Putamen (tissue), 1 donor: ENCODE measurements around the gene IRGC.

Experiments used
- DNase-seq: peaks from one replicate; pipeline ENCODE4 v3.0.0-alpha.2; 2016; ENCODE audit warnings: low spot score

Gene IRGC

GRCh38 chr19:43690890-43691289 lies 25.0 kb upstream of the IRGC start:
- DNase-seq, result no peak

DNA sequence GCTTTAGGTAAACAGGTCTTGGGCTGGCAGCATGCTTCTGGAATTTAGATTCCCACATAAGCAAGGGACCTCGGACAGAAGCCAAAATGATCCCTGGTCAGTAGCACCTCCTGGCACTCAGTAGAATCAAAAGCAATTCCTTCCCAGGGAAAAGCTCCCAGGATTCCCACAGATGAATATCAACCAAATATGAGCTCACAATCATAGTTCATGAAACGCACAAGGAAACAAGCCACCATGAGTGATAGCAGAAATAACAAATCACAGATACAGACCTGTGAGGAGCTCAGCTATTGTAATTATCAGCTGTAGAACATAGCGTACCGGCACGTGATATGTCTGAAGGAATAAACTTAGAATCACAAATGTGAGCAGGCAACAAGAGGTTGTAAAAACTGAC lies 24.1 kb upstream of the IRGC start:
- DNase-seq, result no peak

- DNase-seq, result no peak
Measured at GRCh38 chr19:43692385-43692784, 23.5 kb upstream of the IRGC start.

GRCh38 chr19:43692877-43693276 lies 23.0 kb upstream of the IRGC start:
- DNase-seq, result no peak

DNA sequence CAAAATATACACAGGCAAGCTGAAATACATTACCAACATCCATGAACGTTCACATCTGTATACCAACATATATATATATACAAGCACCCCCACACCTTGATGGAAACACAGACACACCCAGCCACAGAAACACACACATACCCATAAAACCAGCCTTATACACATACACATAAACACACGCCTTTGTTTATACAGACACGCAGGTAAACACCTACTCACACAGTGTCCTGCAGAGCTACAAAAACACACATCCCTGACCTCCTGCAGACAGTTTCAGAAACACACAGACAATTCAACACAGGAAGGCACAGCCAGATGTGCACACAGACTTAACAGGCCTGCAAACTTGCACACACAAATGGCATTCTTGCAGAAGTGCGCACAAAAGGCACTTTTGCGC lies 21.3 kb upstream of the IRGC start:
- DNase-seq, result no peak

- DNase-seq, result no peak
Measured at GRCh38 chr19:43695985-43696704, 19.7 kb upstream of the IRGC start.

DNA sequence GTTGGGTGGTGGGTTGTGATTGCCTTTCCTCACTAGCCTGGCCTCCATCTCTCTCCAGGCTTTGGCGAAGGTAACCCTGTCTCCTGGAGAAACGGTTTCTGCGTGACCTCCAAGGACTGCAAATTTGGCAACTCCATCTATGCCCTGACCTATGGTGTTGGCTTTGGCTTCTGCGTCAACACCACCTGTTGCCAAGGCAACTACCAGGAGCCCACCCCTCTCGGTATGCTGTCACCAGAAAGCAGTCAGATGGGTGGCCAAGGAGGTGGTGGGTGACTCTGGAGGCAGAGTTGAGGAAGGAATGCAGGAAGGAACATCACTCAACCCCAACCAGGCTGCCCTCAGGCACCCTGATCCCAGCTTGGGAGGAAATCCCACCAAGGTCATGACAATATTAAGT lies 18.6 kb upstream of the IRGC start:
- DNase-seq, result no peak

GRCh38 chr19:43699506-43700394 lies 16.1 kb upstream of the IRGC start:
- peak; percentile 19 for DNase-seq

DNA sequence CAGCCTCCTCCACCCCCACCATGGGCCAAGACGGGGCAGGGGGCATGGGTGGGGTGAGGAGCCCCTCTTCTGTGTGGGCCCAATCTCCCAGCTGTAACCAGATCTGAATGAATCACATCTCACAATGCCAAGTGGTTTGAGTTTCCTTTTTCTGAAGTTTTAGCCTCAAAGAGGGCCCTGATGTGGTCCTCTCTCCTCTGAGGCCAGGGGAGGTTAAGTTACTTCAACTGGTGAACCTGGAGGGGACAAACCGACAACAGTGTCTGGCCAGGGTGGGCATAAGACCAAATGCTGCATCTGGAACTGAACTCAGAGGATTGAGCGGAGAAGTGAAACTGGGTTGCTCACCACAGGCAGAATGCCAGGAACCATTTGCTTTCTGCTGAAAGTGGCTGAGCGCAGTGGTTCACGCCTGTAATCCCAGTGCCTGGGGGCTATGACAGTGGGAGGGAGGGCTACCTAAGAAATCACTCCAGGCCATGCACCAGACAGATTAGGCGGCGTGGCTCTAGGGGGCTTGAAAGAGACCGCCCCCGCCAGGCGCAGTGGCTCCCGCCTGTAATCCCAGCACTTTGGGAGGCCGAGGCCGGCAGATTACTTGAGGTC lies 15.4 kb upstream of the IRGC start:
- DNase-seq, result no peak

DNA sequence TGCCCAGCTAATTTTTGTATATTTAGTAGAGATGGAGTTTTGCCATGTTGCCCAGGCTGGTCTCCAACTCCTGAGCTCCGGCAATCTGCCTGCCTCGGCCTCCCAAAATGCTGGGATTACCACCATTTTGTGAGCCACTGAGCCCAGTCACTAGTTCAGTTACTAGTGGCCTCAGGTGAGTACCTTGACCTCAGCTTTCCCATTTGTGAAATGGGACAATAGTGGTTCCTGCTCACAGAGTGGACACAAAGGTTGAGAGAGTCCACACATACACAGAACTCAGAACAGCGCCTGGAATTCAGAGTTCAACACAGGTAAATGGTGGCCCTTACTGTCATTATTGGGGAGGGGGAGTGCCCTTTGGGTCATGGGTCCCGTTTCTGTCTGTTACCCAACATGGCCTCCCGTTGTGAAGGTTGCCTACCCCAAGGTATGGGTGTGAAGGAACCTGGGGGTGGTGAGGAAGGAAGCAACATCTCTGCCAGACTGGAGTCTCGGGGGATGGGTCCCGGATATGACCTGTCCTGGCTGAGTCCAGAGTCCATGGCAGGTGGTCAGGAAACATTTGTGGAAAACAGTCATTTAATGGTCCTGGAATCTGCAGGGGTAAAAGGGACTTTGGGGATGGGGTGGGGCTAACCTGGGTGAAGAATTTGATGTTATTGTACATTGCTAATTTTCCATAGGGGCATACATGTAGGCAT lies 11.7 kb upstream of the IRGC start:
- DNase-seq, result no peak

DNA sequence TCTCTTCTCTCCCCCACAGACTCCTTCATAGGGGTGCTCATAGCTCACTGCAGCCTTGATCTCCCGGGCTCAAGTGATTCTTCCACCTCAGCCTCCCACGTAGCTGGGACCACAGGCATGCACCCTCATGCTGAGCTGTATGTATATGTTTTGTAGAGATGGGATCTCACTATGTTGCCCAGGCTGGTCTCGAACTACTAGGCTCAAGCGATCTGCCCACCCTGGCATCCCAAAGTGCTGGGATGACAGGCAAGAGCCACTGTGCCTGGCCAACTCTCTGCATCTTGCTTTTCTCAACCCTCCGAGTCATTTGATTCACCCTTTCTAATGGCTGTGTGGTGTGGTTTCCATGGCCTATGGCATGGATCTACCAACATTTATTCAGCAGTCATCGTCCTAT lies 10.1 kb upstream of the IRGC start:
- DNase-seq, result no peak

DNA sequence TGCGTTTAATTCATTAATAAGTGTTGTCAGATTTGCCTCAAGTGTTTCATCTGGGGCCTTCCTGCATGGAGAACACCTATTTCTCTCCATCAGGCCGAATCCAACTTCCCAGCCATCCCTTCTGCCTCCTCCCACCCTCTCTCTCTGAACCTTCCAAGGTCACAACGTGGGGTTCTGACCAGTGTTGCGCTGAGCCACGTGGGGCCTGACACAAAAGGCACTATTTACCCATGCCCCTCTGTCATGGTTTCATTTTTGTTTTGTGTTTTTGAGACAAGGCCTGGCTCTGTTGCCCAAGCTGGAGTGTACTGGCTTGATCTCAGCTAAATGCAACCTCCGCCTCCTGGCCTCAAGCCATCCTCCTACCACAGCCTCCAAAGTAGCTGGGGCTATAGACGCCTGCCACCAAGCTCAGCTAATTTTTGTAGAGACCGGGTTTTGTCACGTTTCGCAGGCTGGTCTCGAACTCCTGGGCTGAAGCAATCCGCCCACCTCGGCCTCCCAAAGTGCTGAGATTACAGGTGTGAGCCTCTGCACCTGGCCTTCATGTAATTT lies 8.6 kb upstream of the IRGC start:
- DNase-seq, result no peak

- no peak for DNase-seq
Measured at GRCh38 chr19:43708716-43709115, 7.2 kb upstream of the IRGC start.

DNA sequence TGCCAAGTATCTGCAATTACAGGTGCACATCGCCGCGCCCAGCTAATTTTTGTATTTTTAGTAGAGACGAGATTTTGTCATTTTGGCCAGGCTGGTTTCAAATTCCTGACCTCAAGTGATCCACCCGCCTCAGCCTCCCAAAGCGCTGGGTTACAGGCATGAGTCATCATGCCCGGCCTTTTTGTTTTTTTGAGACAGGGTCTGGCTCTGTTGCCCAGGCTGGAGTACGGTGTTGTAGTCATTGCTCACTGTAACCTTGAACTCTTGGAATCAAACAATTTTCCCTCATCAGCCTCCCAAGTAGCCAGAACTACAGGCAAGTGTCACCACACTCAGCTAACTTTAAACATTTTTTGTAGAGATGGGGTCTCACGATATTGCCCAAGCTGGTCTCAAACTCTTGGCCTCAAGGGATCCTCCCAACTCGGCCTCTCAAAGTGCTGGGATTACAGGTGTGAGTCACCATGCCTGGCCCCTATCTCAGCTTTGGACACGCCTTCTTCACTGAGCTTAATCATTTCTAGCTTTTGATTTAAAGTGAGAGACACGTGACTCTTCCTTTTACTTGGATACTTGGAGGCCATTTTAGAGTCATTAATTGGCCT lies 4.0 kb upstream of the IRGC start:
- no peak for DNase-seq

- no peak for DNase-seq
Measured at GRCh38 chr19:43713208-43713607, 2.7 kb upstream of the IRGC start.

GRCh38 chr19:43718627-43719377 lies 2.9 kb downstream of the IRGC start:
- DNase-seq, result no peak

- no peak for DNase-seq
Measured at GRCh38 chr19:43719378-43719868, 3.5 kb downstream of the IRGC start.

DNA sequence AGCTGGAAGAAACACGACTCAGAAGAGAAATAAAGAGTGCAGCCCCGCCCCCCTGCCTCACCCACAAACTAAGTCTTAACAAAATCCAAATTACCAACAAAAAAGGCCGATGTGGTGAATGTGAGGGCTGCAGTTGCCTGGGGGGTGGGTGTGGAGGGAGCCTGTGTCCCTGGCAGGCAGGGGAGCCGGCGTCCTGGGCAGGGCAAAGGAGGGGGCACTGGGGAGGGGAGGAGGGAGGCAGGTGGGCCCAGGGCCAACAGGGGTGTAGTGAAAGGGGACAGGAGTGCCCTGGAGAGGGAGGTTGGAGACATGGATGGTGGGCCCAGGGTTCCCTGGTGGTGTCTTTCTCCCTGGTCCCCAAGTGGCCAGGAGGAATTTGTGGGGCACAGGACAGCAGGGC lies 4.0 kb downstream of the IRGC start:
- DNase-seq, result no peak

DNA sequence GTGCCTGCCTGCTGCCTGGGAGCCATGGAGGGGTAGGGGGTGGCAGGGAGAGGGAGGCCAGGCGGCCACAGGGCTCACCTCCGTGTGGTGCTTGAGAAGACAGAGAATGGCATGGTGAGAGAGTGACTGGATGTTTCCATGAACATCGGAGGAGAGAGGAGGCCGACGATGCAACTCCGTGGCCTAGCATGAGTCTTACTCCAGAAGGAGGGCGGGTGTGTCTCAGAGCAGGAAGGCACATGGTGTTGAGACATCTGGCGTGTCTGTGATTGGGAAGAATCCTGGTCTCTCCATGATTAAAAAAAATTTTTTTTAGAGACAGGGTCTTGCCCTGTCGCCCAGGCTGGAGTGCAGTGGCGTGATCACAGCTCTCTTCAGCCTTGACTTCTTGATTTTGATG lies 5.1 kb downstream of the IRGC start:
- no peak for DNase-seq

DNA sequence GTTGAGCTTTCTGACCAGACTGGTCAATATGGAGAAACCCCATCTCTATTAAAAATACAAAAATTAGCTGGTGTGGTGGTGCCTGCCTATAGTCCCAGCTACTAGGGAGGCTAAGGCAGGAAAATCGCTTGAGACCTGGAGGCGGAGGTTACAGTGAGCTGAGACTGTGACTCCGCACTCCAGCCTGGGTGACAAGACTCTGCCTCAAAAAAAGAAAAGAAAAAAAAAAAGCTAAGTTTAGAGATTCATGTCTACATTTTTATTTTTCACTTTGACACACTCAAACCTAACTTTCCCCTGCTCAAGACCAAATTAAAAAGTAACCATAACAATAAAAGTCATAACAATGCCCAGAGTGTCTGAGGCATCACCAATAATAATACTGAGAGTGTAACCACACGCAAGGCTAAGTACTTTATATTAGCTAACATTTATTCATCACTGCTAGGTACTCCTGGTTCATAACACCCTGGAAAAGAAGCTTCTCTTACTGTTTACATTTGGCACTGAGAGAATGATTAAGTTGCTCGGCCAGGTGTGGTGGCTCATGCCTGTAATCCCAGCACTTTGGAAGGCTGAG lies 5.7 kb downstream of the IRGC start:
- DNase-seq, result no peak
